ENCODE results near the gene FADS6. TPM values are rescaled to one million over a fixed set of nuclear protein-coding genes. Genes with fewer than 3 reads are reported as not detected.

The FADS6 gene
- total and polyA plus RNA-seq, 10 of the 15 experiments (the other 5 are each of a cell fraction or from before 2014, with no cell fraction given), result not detected

- RAD21 ChIA-PET (ENCODE audit: unreplicated experiment), result no interaction called here
- TF ChIP-seq SRF (IDR thresholded peaks at IDR 0.05; ENCODE audit: low read depth in 2 of 2, low read length in 2 of 2) (no peak), NBN (IDR thresholded peaks at IDR 0.05) (no peak), SIX5 (IDR thresholded peaks at IDR 0.05; ENCODE audit: low read depth, low read length, severe bottlenecking) (no peak), KAT2A (conservative IDR thresholded peaks at IDR 0.05; ENCODE audit: control insufficient read depth, low read depth, low read length) (no peak), SREBF2 (IDR thresholded peaks at IDR 0.05; ENCODE audit: low read length) (no peak), RAD21 (IDR thresholded peaks at IDR 0.05; ENCODE audit: insufficient read depth, low read depth, low read length) (no peak), RUNX3 (IDR thresholded peaks at IDR 0.05; ENCODE audit: low read length) (no peak), IKZF2 (IDR thresholded peaks at IDR 0.05) (no peak), SPI1 (IDR thresholded peaks at IDR 0.05; ENCODE audit: borderline replicate concordance, insufficient read depth, low read depth, low read length) (no peak), EGR1 (IDR thresholded peaks at IDR 0.05; ENCODE audit: borderline replicate concordance in 1 of 2, low read depth in 2 of 2, low read length in 2 of 2) (no peak), RB1 (IDR thresholded peaks at IDR 0.05; ENCODE audit: borderline replicate concordance) (no peak), GATAD2B (conservative IDR thresholded peaks at IDR 0.05; ENCODE audit: low read depth) (no peak), NFXL1 (IDR thresholded peaks at IDR 0.05; ENCODE audit: borderline replicate concordance) (no peak), IRF3 (IDR thresholded peaks at IDR 0.05) (no peak), NR2F1 (conservative IDR thresholded peaks at IDR 0.05) (no peak)
- TF ChIP-seq, protein P1, sequence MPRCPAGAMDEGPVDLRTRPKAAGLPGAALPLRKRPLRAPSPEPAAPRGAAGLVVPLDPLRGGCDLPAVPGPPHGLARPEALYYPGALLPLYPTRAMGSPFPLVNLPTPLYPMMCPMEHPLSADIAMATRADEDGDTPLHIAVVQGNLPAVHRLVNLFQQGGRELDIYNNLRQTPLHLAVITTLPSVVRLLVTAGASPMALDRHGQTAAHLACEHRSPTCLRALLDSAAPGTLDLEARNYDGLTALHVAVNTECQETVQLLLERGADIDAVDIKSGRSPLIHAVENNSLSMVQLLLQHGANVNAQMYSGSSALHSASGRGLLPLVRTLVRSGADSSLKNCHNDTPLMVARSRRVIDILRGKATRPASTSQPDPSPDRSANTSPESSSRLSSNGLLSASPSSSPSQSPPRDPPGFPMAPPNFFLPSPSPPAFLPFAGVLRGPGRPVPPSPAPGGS (IDR thresholded peaks at IDR 0.05; ENCODE audit: borderline replicate concordance, insufficient read depth, low read depth, low read length, poor library complexity, severe bottlenecking), result no peak
- BruUV-seq (replicated peaks), result no TSS peak
Measured at GRCh38 chr17:74907012-74907411, 13.6 kb upstream of the FADS6 start.

More at GRCh38 chr17:74907012-74907411, 13.6 kb upstream of the FADS6 start:
- Histone ChIP-seq H3K4me2 (ENCODE audit: control insufficient read depth, insufficient read depth) (no peak overlapping the region), H3K4me1 (ENCODE audit: control insufficient read depth, insufficient read depth, low read length) (no peaks in the 10 kb centered on the region), H3K36me3 (ENCODE audit: control insufficient read depth in 2 of 2, insufficient read depth in 2 of 2, low read length in 1 of 2) (no peaks in the 10 kb centered on the region), H4K20me1 (ENCODE audit: control insufficient read depth, insufficient read depth) (no peaks in the 10 kb centered on the region), H3K27me3 (replicated peaks in 1 of 2; ENCODE audit: control insufficient read depth in 2 of 2, insufficient read depth in 2 of 2, low read length in 1 of 2) (no peaks in the 10 kb centered on the region; a peak in 2 of 4 replicates), H3K9me3 (replicated peaks; ENCODE audit: control insufficient read depth, insufficient read depth, low read length) (no peaks in the 10 kb centered on the region), H3K4me3 (no peak overlapping the region), H3K9ac (ENCODE audit: control insufficient read depth, insufficient read depth, low read length) (no peak overlapping the region), H3K79me2 (ENCODE audit: control insufficient read depth, insufficient read depth, low read length) (no peaks in the 10 kb centered on the region), H3K27ac (ENCODE audit: control insufficient read depth, insufficient read depth) (no peak overlapping the region), H2AFZ (ENCODE audit: control insufficient read depth, low read depth, low read length) (no peak overlapping the region)
- WGBS (ENCODE audit: insufficient coverage, insufficient replicate concordance, low lambda C conversion rate, missing lambda C conversion rate), result 83% methylated on average over 34 of the region's 34 CpGs
- DNase-seq (ENCODE audit: low read depth, low spot score) (no peak), ATAC-seq (no peak), FAIRE-seq (no peak)
- intact Hi-C loops (cut with micrococcal nuclease; ENCODE audit: unreplicated experiment) (no loop called here), in situ Hi-C loops (cut with MboI) (no loop called here)
- SMC1A ChIA-PET (ENCODE audit: uncharacterized antibody, unreplicated experiment), result no interaction called here
- POLR2A ChIA-PET, result no interaction called here
- CTCF ChIA-PET, result interaction anchor here (1.2 kb wide), 1 partner anchor 54 kb away, joined by 5 read pairs; no protein-coding TSS in a partner anchor

All from GM12878 (cell line).